GM18511 (cell line): Measurements from ENCODE around the gene BGN.

Experiments
- ATAC-seq: cut with Tn5 transposase; IDR thresholded peaks from one replicate; pipeline ENCODE4 v1.9.1; 2021; ENCODE audit warnings: mild to moderate bottlenecking, moderate library complexity; ENCODE audit not compliant: unreplicated experiment

Gene BGN

GRCh38 chrX:153557618-153558355, 63.0 kb downstream of the BGN start:
- no peak for ATAC-seq
